NB4 (cell line): ENCODE results near the gene FAHD2B.
"Not testable (repeated sequence)": the region's sequence is repeated elsewhere in the genome, so short reads cannot be mapped to it uniquely, and the experiment has no call there.

ENCODE experiments used
- MYC ChIP-seq: IDR thresholded peaks from 2 replicates; pipeline ENCODE4 v1.6.1; 2011; ENCODE audit warnings: low read depth, low read length
- TF ChIP-seq, protein P1 (sequence below): IDR thresholded peaks from one replicate; pipeline ENCODE4 v1.5.1; 2012; ENCODE audit warnings: low read depth, low read length

DNA sequence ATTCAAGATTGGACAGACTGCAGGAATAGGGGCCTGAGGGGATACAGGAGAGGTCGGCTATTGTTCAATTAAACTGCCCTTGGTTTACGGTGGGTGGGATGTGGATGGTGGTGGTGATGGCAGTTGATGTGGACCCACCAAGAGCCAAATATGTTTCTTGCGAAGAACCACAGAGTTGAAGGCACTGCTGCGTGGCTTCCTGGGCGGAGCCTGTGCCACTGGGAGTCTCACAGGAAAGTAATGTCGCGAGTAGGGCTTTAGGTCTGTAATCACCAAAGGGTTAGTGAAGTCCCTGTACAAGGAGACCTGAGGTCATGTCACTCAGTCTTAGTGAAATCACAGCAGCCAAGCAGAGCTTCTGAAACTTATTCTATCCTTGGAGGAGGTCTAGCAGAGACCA, 46.2 kb downstream of the FAHD2B start:
- TF ChIP-seq, protein P1, sequence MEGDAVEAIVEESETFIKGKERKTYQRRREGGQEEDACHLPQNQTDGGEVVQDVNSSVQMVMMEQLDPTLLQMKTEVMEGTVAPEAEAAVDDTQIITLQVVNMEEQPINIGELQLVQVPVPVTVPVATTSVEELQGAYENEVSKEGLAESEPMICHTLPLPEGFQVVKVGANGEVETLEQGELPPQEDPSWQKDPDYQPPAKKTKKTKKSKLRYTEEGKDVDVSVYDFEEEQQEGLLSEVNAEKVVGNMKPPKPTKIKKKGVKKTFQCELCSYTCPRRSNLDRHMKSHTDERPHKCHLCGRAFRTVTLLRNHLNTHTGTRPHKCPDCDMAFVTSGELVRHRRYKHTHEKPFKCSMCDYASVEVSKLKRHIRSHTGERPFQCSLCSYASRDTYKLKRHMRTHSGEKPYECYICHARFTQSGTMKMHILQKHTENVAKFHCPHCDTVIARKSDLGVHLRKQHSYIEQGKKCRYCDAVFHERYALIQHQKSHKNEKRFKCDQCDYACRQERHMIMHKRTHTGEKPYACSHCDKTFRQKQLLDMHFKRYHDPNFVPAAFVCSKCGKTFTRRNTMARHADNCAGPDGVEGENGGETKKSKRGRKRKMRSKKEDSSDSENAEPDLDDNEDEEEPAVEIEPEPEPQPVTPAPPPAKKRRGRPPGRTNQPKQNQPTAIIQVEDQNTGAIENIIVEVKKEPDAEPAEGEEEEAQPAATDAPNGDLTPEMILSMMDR, result not testable (repeated sequence)
- not testable (repeated sequence) for TF ChIP-seq MYC
